IMR-90 (cell line): ENCODE results near the gene VEZT. TPM values are rescaled to one million over a fixed set of nuclear protein-coding genes. Genes with fewer than 3 reads are reported as not detected.

Source experiments
- ATAC-seq: fragments of 200-7000 bp; cut with Tn5 transposase; 2 replicates; pipeline ENCODE4 v1.9.1; 2020; ENCODE audit warnings: low read depth, mild to moderate bottlenecking, moderate library complexity
- BruUV-seq: library from RNA; stranded (reverse); fragments of 400-500 nt; replicated peaks from 2 replicates; lab custom pipeline; 2021; lab: Mats Ljungman, UMichigan
- CTCF ChIA-PET: fragments of 300-600 bp; formaldehyde crosslinking; extraction: SDS; loops from one replicate; lab custom pipeline; 2021; ENCODE audit warnings: antibody characterized with exemption; lab: Yijun Ruan, JAX
- POLR2A ChIA-PET: fragments of 300-600 bp; sonication (Branson Sonifier 250); formaldehyde crosslinking; loops from one replicate; lab custom pipeline; 2022; ENCODE audit warnings: antibody characterized with exemption; ENCODE audit not compliant: unreplicated experiment; lab: Charles Lee
- DNase-seq: peaks from one replicate; pipeline ENCODE4 v3.0.0; 2013
- H2AFZ ChIP-seq: replicated peaks from 2 replicates; pipeline ENCODE3; 2013; ENCODE audit warnings: low read length, mild to moderate bottlenecking; ENCODE audit not compliant: poor library complexity
- H2AK5ac ChIP-seq: 2 replicates; pipeline ENCODE4 v1.6.1; 2013; ENCODE audit warnings: low read depth, low read length, inconsistent platforms
- H2AK9ac ChIP-seq: replicated peaks from 2 replicates; pipeline ENCODE3; 2013; ENCODE audit warnings: mild to moderate bottlenecking, low read depth, low read length, moderate library complexity; ENCODE audit not compliant: poor library complexity
- H2BK120ac ChIP-seq: 2 replicates; pipeline ENCODE4 v1.6.1; 2013; ENCODE audit warnings: low read depth, low read length, inconsistent platforms
- H2BK15ac ChIP-seq: 3 replicates; pipeline ENCODE4 v1.6.1; 2013; ENCODE audit warnings: low read depth, low read length, inconsistent platforms
- H2BK20ac ChIP-seq: 2 replicates; pipeline ENCODE4 v1.6.1; 2013; ENCODE audit warnings: low read depth, mild to moderate bottlenecking, inconsistent platforms, low read length, moderate library complexity
- H2BK5ac ChIP-seq: 2 replicates; pipeline ENCODE4 v1.6.1; 2013; ENCODE audit warnings: mild to moderate bottlenecking, low read depth, low read length, inconsistent platforms; ENCODE audit not compliant: poor library complexity, severe bottlenecking
- H3K14ac ChIP-seq: replicated peaks from 2 replicates; pipeline ENCODE4 v1.6.1; 2013; ENCODE audit warnings: low read depth, low read length, inconsistent platforms
- H3K18ac ChIP-seq: 2 replicates; pipeline ENCODE4 v1.6.1; 2013; ENCODE audit warnings: low read depth, low read length, control low read depth
- H3K23ac ChIP-seq: 2 replicates; pipeline ENCODE4 v1.6.1; 2013; ENCODE audit warnings: low read depth, low read length, inconsistent platforms
- H3K27ac ChIP-seq: 2 replicates; pipeline ENCODE4 v1.5.1; 2013; ENCODE audit warnings: mild to moderate bottlenecking, control low read depth, low read length; ENCODE audit not compliant: insufficient read depth
- H3K27me3 ChIP-seq: 2 replicates; pipeline ENCODE4 v1.6.1; 2013; ENCODE audit warnings: low read length; ENCODE audit not compliant: control insufficient read depth, insufficient read depth
- H3K36me3 ChIP-seq: 2 replicates; pipeline ENCODE4 v1.6.1; 2013; ENCODE audit warnings: low read length, mixed read lengths; ENCODE audit not compliant: control insufficient read depth, insufficient read depth
- H3K4ac ChIP-seq: 2 replicates; pipeline ENCODE4 v1.6.1; 2013; ENCODE audit warnings: low read depth, low read length, inconsistent platforms
- H3K4me1 ChIP-seq: 2 replicates; pipeline ENCODE4 v1.6.1; 2013; ENCODE audit warnings: low read length, mixed read lengths; ENCODE audit not compliant: control insufficient read depth, insufficient read depth
- H3K4me2 ChIP-seq: 2 replicates; pipeline ENCODE4 v1.6.1; 2013; ENCODE audit warnings: low read depth, mild to moderate bottlenecking, control low read depth, low read length, moderate library complexity
- H3K4me3 ChIP-seq: 2 replicates; pipeline ENCODE4 v1.5.1; 2013; ENCODE audit warnings: low read depth, mild to moderate bottlenecking, control low read depth, low read length, moderate library complexity; ENCODE audit not compliant: insufficient read depth
- H3K56ac ChIP-seq: 2 replicates; pipeline ENCODE4 v1.6.1; 2013; ENCODE audit warnings: low read length, inconsistent platforms; ENCODE audit not compliant: insufficient read depth; ENCODE audit errors: extremely low read depth
- H3K79me1 ChIP-seq, 2 experiments: 2 replicates each; pipeline ENCODE4 v1.6.1; 2013; ENCODE audit warnings: low read length in 2 of 2, inconsistent platforms in 1 of 2, low read depth in 1 of 2
- H3K9ac ChIP-seq: 2 replicates; pipeline ENCODE4 v1.6.1; 2013; ENCODE audit warnings: low read depth, low read length, control low read depth
- H3K9me1 ChIP-seq: 2 replicates; pipeline ENCODE4 v1.6.1; 2013; ENCODE audit warnings: low read length, inconsistent platforms; ENCODE audit not compliant: insufficient read depth
- H3K9me3 ChIP-seq: 2 replicates; pipeline ENCODE4 v1.6.1; 2013; ENCODE audit warnings: low read length; ENCODE audit not compliant: control insufficient read depth, insufficient read depth
- H4K20me1 ChIP-seq: 2 replicates; pipeline ENCODE4 v1.6.1; 2013; ENCODE audit warnings: low read length, inconsistent platforms; ENCODE audit not compliant: insufficient read depth
- H4K5ac ChIP-seq: 2 replicates; pipeline ENCODE4 v1.6.1; 2013; ENCODE audit warnings: mild to moderate bottlenecking, low read depth, low read length, control low read depth
- H4K8ac ChIP-seq, 2 experiments: 2 replicates each; pipeline ENCODE4 v1.6.1; 2013; ENCODE audit warnings: low read depth in 2 of 2, low read length in 2 of 2, control low read depth in 1 of 2, inconsistent platforms in 1 of 2
- H4K91ac ChIP-seq: 2 replicates; pipeline ENCODE4 v1.6.1; 2013; ENCODE audit warnings: low read depth, low read length, inconsistent platforms; ENCODE audit not compliant: insufficient read depth
- CEBPB ChIP-seq: IDR thresholded peaks from 2 replicates; pipeline ENCODE4 v1.6.1; 2012; ENCODE audit warnings: low read depth, low read length, improper control_type of control experiment
- ELK1 ChIP-seq: fragments of 150-350 bp; IDR thresholded peaks from 2 replicates; pipeline ENCODE4 v1.6.1; 2016; ENCODE audit warnings: low read depth, mild to moderate bottlenecking, low read length, moderate library complexity, borderline replicate concordance
- MAFK ChIP-seq: IDR thresholded peaks from 2 replicates; pipeline ENCODE4 v1.6.1; 2012; ENCODE audit warnings: low read depth, low read length, improper control_type of control experiment
- MXI1 ChIP-seq: IDR thresholded peaks from 2 replicates; pipeline ENCODE4 v1.6.1; 2012; ENCODE audit warnings: low read depth, mild to moderate bottlenecking, low read length, moderate library complexity, borderline replicate concordance
- NFE2L2 ChIP-seq: fragments of 150-350 bp; IDR thresholded peaks from 2 replicates; pipeline ENCODE4 v1.6.1; 2016; ENCODE audit warnings: low read depth, mild to moderate bottlenecking, low read length
- WGBS, 2 experiments: methylation state at CpG; one replicate each; pipeline versions ENCODE4 v1.1.5 to v1.1.7; 2013; ENCODE audit warnings: missing lambda C conversion rate in 2 of 2; ENCODE audit not compliant: insufficient read length in 1 of 2; ENCODE audit errors: extremely low coverage in 2 of 2; 5-methylcytosine and 5-hydroxymethylcytosine counted together
- dilution Hi-C: fragments of 300-500 bp; cut with HindIII; formaldehyde crosslinking; loops from one replicate; pipeline ENCODE4 v1.14.3; 2018; ENCODE audit warnings: low sequenced_read_pairs; ENCODE audit not compliant: unreplicated experiment
- in situ Hi-C: fragments of 300-500 bp; cut with MboI; formaldehyde crosslinking; loops from 3 replicates; pipeline ENCODE4 v1.14.3; 2019; ENCODE audit warnings: low sequenced_read_pairs, inconsistent platforms, mixed read lengths
- intact Hi-C: fragments of 100-400 bp; cut with micrococcal nuclease; formaldehyde crosslinking; loops from 2 replicates; pipeline ENCODE4 v1.10.0; 2022
- polyA plus RNA-seq, 3 experiments: library from polyadenylated mRNA; depleted of rRNA; stranded (reverse); fragments of >200 nt; gene quantifications; 2 replicates each; pipeline ENCODE4 v1.2.3, GENCODE V29; 2012; ENCODE audit warnings: low replicate concordance in 1 of 3
- total RNA-seq: library from RNA; depleted of rRNA; stranded (reverse); fragments of >200 nt; gene quantifications from 2 replicates; pipeline ENCODE4 v1.2.3, GENCODE V29; 2012

Gene VEZT
- total and polyA plus RNA-seq, 2 of the 4 experiments (the other 2 are of a cell fraction) = 54.5 to 90.2 TPM

- no peak overlapping the region for H3K27ac ChIP-seq
- peak; percentile 84 for DNase-seq
- no peaks in the 10 kb centered on the region for H3K9me3 ChIP-seq
- H3K18ac ChIP-seq = no peak overlapping the region
- peaks cover 33% of the 10 kb centered on the region for H4K20me1 ChIP-seq
- 0 out of 2 replicates have a peak overlapping the region, but pooled peaks have one; percentile 33 for H3K23ac ChIP-seq
- H3K36me3 ChIP-seq = peaks cover 7% of the 10 kb centered on the region
- peak overlapping the region; percentile 30; the same call in 1 of the 2 replicates for H3K14ac ChIP-seq
- no peak for TF ChIP-seq MXI1
- peak; percentile 35; the same call in 1 of the 2 replicates for TF ChIP-seq CEBPB
- peak; percentile 99 for TF ChIP-seq MAFK
- TF ChIP-seq NFE2L2 = peak; percentile 65; the same call in 1 of the 2 replicates
- no peak for TF ChIP-seq ELK1
- CTCF ChIA-PET = interaction anchor here (1.0 kb wide), 1 partner anchor 110 kb away, joined by 3 read pairs; no protein-coding TSS in a partner anchor
- peak; percentile 73 for ATAC-seq
- H3K9ac ChIP-seq = no peak overlapping the region
- H2BK5ac ChIP-seq = no peak overlapping the region
- H2AFZ ChIP-seq = no peak overlapping the region
- H4K8ac ChIP-seq = no peak overlapping the region
- 0 out of 2 replicates have a peak overlapping the region, but pooled peaks have one; percentile 47 for H3K4ac ChIP-seq
- no peak overlapping the region for H2BK20ac ChIP-seq
- H3K9me1 ChIP-seq = peaks cover 19% of the 10 kb centered on the region
- H3K4me3 ChIP-seq = no peak overlapping the region
- POLR2A ChIA-PET = no interaction called here
- dilution Hi-C loops = no loop called here
- H2AK9ac ChIP-seq = peak overlapping the region; percentile 44
- no peak overlapping the region for H4K91ac ChIP-seq
- in situ Hi-C loops = no loop called here
- 0 out of 2 replicates have a peak overlapping the region, but pooled peaks have one; percentile 21 for H2AK5ac ChIP-seq
- no peak overlapping the region for H3K56ac ChIP-seq
- BruUV-seq = no TSS peak
- 100% methylated on average over 2 of the region's 8 CpGs; no CpG with 5 or more reads in 1 of the 2 experiments for WGBS, 2 experiments
- no peak overlapping the region; the same call in 2 of the 3 replicates for H2BK15ac ChIP-seq
- no peak overlapping the region for H4K5ac ChIP-seq
- H3K27me3 ChIP-seq = no peaks in the 10 kb centered on the region
- intact Hi-C loops = loop anchor here (5.0 kb wide), 1 partner anchor 38 kb away; no protein-coding TSS in a partner anchor
- peaks cover 12 to 56% of the 10 kb centered on the region in 2 experiments; a peak in 3 of 4 replicates for H3K79me1 ChIP-seq
- peaks cover 11% of the 10 kb centered on the region for H3K4me1 ChIP-seq
- H2BK120ac ChIP-seq = no peak overlapping the region
- H3K4me2 ChIP-seq = no peak overlapping the region; the same call in 1 of the 2 replicates
Observed at GRCh38 chr12:95224202-95225170, 6.9 kb downstream of the VEZT start.
